ENCODE data around the gene CLNK.

Gene CLNK

GRCh38 chr4:10478621-10479020 is 205.9 kb downstream of the CLNK start:
- Histone ChIP-seq H3K9me3 (ENCODE audit: insufficient read depth, low read length) (no peaks in the 10 kb centered on the region), H3K36me3 (ENCODE audit: insufficient read depth, insufficient read length, low read length) (no peaks in the 10 kb centered on the region), H3K9ac (ENCODE audit: insufficient read length, low read depth) (no peak overlapping the region), H3K27me3 (ENCODE audit: insufficient read depth, insufficient read length) (no peaks in the 10 kb centered on the region), H3K4me1 (ENCODE audit: insufficient read depth, insufficient read length) (no peaks in the 10 kb centered on the region), H3K4me3 (ENCODE audit: insufficient read length, low read depth) (no peak overlapping the region)
- DNase-seq (ENCODE audit: low read depth, low spot score) = no peak
- TF ChIP-seq SUZ12 (IDR thresholded peaks at IDR 0.05; ENCODE audit: extremely low read depth, insufficient read depth, insufficient read length) = no peak
- TF ChIP-seq ZNF274 (IDR thresholded peaks at IDR 0.05; ENCODE audit: low read depth, low read length) = no peak
- TF ChIP-seq YY1 (IDR thresholded peaks at IDR 0.05; ENCODE audit: insufficient read depth, insufficient read length) = no peak

- no peaks in the 10 kb centered on the region for H3K9me3 ChIP-seq (ENCODE audit: insufficient read depth, low read length)
- H3K36me3 ChIP-seq (ENCODE audit: insufficient read depth, insufficient read length, low read length) = no peaks in the 10 kb centered on the region
- DNase-seq (ENCODE audit: low read depth, low spot score) = no peak
- TF ChIP-seq ZNF274 (IDR thresholded peaks at IDR 0.05; ENCODE audit: low read depth, low read length) (no peak), SUZ12 (IDR thresholded peaks at IDR 0.05; ENCODE audit: extremely low read depth, insufficient read depth, insufficient read length) (no peak), YY1 (IDR thresholded peaks at IDR 0.05; ENCODE audit: insufficient read depth, insufficient read length) (no peak)
- H3K4me1 ChIP-seq (ENCODE audit: insufficient read depth, insufficient read length) = no peaks in the 10 kb centered on the region
- no peaks in the 10 kb centered on the region for H3K27me3 ChIP-seq (ENCODE audit: insufficient read depth, insufficient read length)
- no peak overlapping the region for H3K4me3 ChIP-seq (ENCODE audit: insufficient read length, low read depth)
- no peak overlapping the region for H3K9ac ChIP-seq (ENCODE audit: insufficient read length, low read depth)
Observed at GRCh38 chr4:10470505-10470904, 214.1 kb downstream of the CLNK start.

GRCh38 chr4:10466161-10466560 is 218.4 kb downstream of the CLNK start:
- TF ChIP-seq SUZ12 (IDR thresholded peaks at IDR 0.05; ENCODE audit: extremely low read depth, insufficient read depth, insufficient read length) = no peak
- no peak for TF ChIP-seq YY1 (IDR thresholded peaks at IDR 0.05; ENCODE audit: insufficient read depth, insufficient read length)
- TF ChIP-seq ZNF274 (IDR thresholded peaks at IDR 0.05; ENCODE audit: low read depth, low read length) = no peak
- H3K9ac ChIP-seq (ENCODE audit: insufficient read length, low read depth) = no peak overlapping the region
- H3K36me3 ChIP-seq (ENCODE audit: insufficient read depth, insufficient read length, low read length) = no peaks in the 10 kb centered on the region
- DNase-seq (ENCODE audit: low read depth, low spot score) = no peak
- peaks cover 22% of the 10 kb centered on the region for H3K27me3 ChIP-seq (ENCODE audit: insufficient read depth, insufficient read length)
- H3K4me3 ChIP-seq (ENCODE audit: insufficient read length, low read depth) = no peak overlapping the region
- no peaks in the 10 kb centered on the region for H3K4me1 ChIP-seq (ENCODE audit: insufficient read depth, insufficient read length)
- H3K9me3 ChIP-seq (ENCODE audit: insufficient read depth, low read length) = no peaks in the 10 kb centered on the region

GRCh38 chr4:10462876-10463275 is 221.7 kb downstream of the CLNK start:
- Histone ChIP-seq H3K36me3 (ENCODE audit: insufficient read depth, insufficient read length, low read length) (no peaks in the 10 kb centered on the region), H3K27me3 (ENCODE audit: insufficient read depth, insufficient read length) (peaks cover 52% of the 10 kb centered on the region), H3K4me3 (ENCODE audit: insufficient read length, low read depth) (no peak overlapping the region), H3K9me3 (ENCODE audit: insufficient read depth, low read length) (0 out of 2 replicates have a peak, but pooled peaks cover 2% of the 10 kb centered on the region), H3K4me1 (ENCODE audit: insufficient read depth, insufficient read length) (no peaks in the 10 kb centered on the region), H3K9ac (ENCODE audit: insufficient read length, low read depth) (no peak overlapping the region)
- DNase-seq (ENCODE audit: low read depth, low spot score) = no peak
- TF ChIP-seq ZNF274 (IDR thresholded peaks at IDR 0.05; ENCODE audit: low read depth, low read length) (no peak), YY1 (IDR thresholded peaks at IDR 0.05; ENCODE audit: insufficient read depth, insufficient read length) (no peak), SUZ12 (IDR thresholded peaks at IDR 0.05; ENCODE audit: extremely low read depth, insufficient read depth, insufficient read length) (no peak)

GRCh38 chr4:10461850-10462400 is 222.6 kb downstream of the CLNK start:
- Histone ChIP-seq H3K4me3 (ENCODE audit: insufficient read length, low read depth) (peak overlapping the region; percentile 47), H3K4me1 (ENCODE audit: insufficient read depth, insufficient read length) (no peaks in the 10 kb centered on the region), H3K9me3 (ENCODE audit: insufficient read depth, low read length) (0 out of 2 replicates have a peak, but pooled peaks cover 4% of the 10 kb centered on the region), H3K27me3 (ENCODE audit: insufficient read depth, insufficient read length) (peaks cover 57% of the 10 kb centered on the region), H3K9ac (ENCODE audit: insufficient read length, low read depth) (peak overlapping the region; percentile 65), H3K36me3 (ENCODE audit: insufficient read depth, insufficient read length, low read length) (no peaks in the 10 kb centered on the region)
- no peak for DNase-seq (ENCODE audit: low read depth, low spot score)
- no peak for TF ChIP-seq SUZ12 (IDR thresholded peaks at IDR 0.05; ENCODE audit: extremely low read depth, insufficient read depth, insufficient read length)
- no peak for TF ChIP-seq YY1 (IDR thresholded peaks at IDR 0.05; ENCODE audit: insufficient read depth, insufficient read length)
- TF ChIP-seq ZNF274 (IDR thresholded peaks at IDR 0.05; ENCODE audit: low read depth, low read length) = no peak

- TF ChIP-seq YY1 (IDR thresholded peaks at IDR 0.05; ENCODE audit: insufficient read depth, insufficient read length) (no peak), SUZ12 (IDR thresholded peaks at IDR 0.05; ENCODE audit: extremely low read depth, insufficient read depth, insufficient read length) (no peak)
- Histone ChIP-seq H3K36me3 (ENCODE audit: insufficient read depth, insufficient read length, low read length) (no peaks in the 10 kb centered on the region), H3K9me3 (ENCODE audit: insufficient read depth, low read length) (0 out of 2 replicates have a peak, but pooled peaks cover 4% of the 10 kb centered on the region), H3K4me1 (ENCODE audit: insufficient read depth, insufficient read length) (no peaks in the 10 kb centered on the region), H3K4me3 (ENCODE audit: insufficient read length, low read depth) (peak overlapping the region; percentile 47), H3K9ac (ENCODE audit: insufficient read length, low read depth) (peak overlapping the region; percentile 74), H3K27me3 (ENCODE audit: insufficient read depth, insufficient read length) (peaks cover 57% of the 10 kb centered on the region)
- peak; percentile 51 for DNase-seq (ENCODE audit: low read depth, low spot score)
Observed at GRCh38 chr4:10461091-10461849, 223.3 kb downstream of the CLNK start.

DNA sequence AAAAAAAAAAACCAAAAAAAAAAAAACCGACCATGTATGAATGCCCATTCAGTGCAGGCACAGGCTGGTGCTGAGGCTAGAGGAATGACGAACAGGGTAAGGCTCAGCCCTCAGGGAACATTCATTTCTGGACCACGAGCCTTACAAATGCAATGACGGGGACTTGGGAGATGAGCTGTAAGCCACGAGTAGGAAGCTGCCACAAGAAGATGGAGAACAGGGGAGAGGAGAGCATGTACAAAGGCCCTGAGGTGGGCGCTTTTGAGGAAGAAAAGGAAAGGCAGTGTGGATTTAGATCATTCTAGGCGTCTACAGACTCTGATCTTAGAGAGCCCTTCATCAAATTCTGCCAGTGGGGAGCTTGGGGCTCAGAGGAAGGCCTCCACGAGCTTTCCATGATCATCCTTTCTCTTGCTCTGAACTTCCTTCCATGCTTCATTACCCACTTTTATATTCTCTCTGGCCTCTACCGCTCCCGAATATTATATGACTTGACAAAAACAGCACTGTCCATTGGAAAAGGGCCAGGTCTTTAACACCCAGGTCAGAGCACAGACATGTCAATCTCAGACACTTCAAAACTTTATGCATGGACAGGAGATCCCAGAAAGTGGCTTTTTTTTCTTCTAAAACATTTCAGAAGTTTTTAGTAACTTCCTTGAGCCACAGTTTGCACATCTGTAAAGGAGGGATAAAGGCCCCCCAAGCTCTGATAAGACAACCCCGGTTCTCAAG is 224.1 kb downstream of the CLNK start:
- Histone ChIP-seq H3K9me3 (ENCODE audit: insufficient read depth, low read length) (0 out of 2 replicates have a peak, but pooled peaks cover 4% of the 10 kb centered on the region), H3K9ac (ENCODE audit: insufficient read length, low read depth) (peak overlapping the region; percentile 74), H3K4me3 (ENCODE audit: insufficient read length, low read depth) (peak overlapping the region; percentile 47), H3K36me3 (ENCODE audit: insufficient read depth, insufficient read length, low read length) (no peaks in the 10 kb centered on the region), H3K27me3 (ENCODE audit: insufficient read depth, insufficient read length) (peaks cover 57% of the 10 kb centered on the region), H3K4me1 (ENCODE audit: insufficient read depth, insufficient read length) (no peaks in the 10 kb centered on the region)
- DNase-seq (ENCODE audit: low read depth, low spot score) = no peak
- TF ChIP-seq YY1 (IDR thresholded peaks at IDR 0.05; ENCODE audit: insufficient read depth, insufficient read length) (no peak), ZNF274 (IDR thresholded peaks at IDR 0.05; ENCODE audit: low read depth, low read length) (no peak), SUZ12 (IDR thresholded peaks at IDR 0.05; ENCODE audit: extremely low read depth, insufficient read depth, insufficient read length) (no peak)
